Progenitor cell of endocrine pancreas (in vitro differentiated cells): ENCODE measurements around the gene UTF1. TPM values are rescaled to one million over a fixed set of nuclear protein-coding genes. Genes with fewer than 3 reads are reported as not detected.

ENCODE experiments used
- DNase-seq: peaks from one replicate; pipeline ENCODE4 v3.0.0; 2021; ENCODE audit warnings: low spot score; ENCODE audit not compliant: unreplicated experiment
- H3K27ac Mint-ChIP-seq: 2 replicates; pipeline ENCODE4 v1.8.0; 2021; ENCODE audit warnings: mild to moderate bottlenecking, moderate library complexity, mixed read lengths
- H3K27me3 Mint-ChIP-seq: 2 replicates; pipeline ENCODE4 v1.8.0; 2021; ENCODE audit warnings: mixed read lengths
- H3K36me3 Mint-ChIP-seq: 2 replicates; pipeline ENCODE4 v1.8.0; 2022; ENCODE audit warnings: mixed read lengths; ENCODE audit not compliant: insufficient read depth
- H3K4me1 Mint-ChIP-seq: 2 replicates; pipeline ENCODE4 v1.8.0; 2021; ENCODE audit warnings: low read depth, mixed read lengths
- H3K4me3 Mint-ChIP-seq: 2 replicates; pipeline ENCODE4 v1.8.0; 2021; ENCODE audit warnings: low read depth, mild to moderate bottlenecking, moderate library complexity, mixed read lengths
- H3K9me3 Mint-ChIP-seq: 2 replicates; pipeline ENCODE4 v1.8.0; 2021; ENCODE audit warnings: low read depth, mixed read lengths
- CTCF ChIP-seq: fragments of 200-600 bp; sonication (generic); IDR thresholded peaks from one replicate; pipeline ENCODE4 v1.5.0; 2021; ENCODE audit warnings: antibody characterized with exemption, mild to moderate bottlenecking; ENCODE audit not compliant: unreplicated experiment
- microRNA-seq: library from miRNA; unstranded; fragments of <30 nt; microRNA quantifications from one replicate; pipeline ENCODE4 v1.1.0, GENCODE V29; 2020; ENCODE audit warnings: borderline number of aligned reads; ENCODE audit not compliant: unreplicated experiment
- total RNA-seq: library from RNA; stranded (reverse); gene quantifications from 2 replicates; pipeline ENCODE4 v1.2.1, GENCODE V29; 2021

Gene UTF1
- total RNA-seq, 1 donor from 2014 or later: not detected

GRCh38 chr10:133280391-133281059, 50.5 kb downstream of the UTF1 start:
- DNase-seq: no peak
- no peak overlapping the region for H3K4me3 Mint-ChIP-seq
- H3K9me3 Mint-ChIP-seq: no peaks in the 10 kb centered on the region
- H3K4me1 Mint-ChIP-seq: peaks cover 24% of the 10 kb centered on the region
- peaks cover 7% of the 10 kb centered on the region for H3K36me3 Mint-ChIP-seq
- H3K27me3 Mint-ChIP-seq: no peaks in the 10 kb centered on the region
- H3K27ac Mint-ChIP-seq: no peak overlapping the region
- no peak for TF ChIP-seq CTCF

- H3K36me3 Mint-ChIP-seq: peaks cover 13% of the 10 kb centered on the region
- H3K4me1 Mint-ChIP-seq: peaks cover 21% of the 10 kb centered on the region
- H3K9me3 Mint-ChIP-seq: no peaks in the 10 kb centered on the region
- no peaks in the 10 kb centered on the region for H3K27me3 Mint-ChIP-seq
- no peak overlapping the region for H3K27ac Mint-ChIP-seq
- no peak overlapping the region for H3K4me3 Mint-ChIP-seq
- TF ChIP-seq CTCF: no peak
- no peak for DNase-seq
Measured at GRCh38 chr10:133281084-133281483, 51.1 kb downstream of the UTF1 start.

Small RNA genes within 50 kb of the gene (microRNA-seq; reads per million reads assigned to microRNA genes)
- not detected for gene MIR202

Other genes with a start within 250 kb of the UTF1 start
- 1.1 and 1.2 TPM in 2 replicates for gene ADGRA1, start 142.3 kb upstream of the UTF1 start, total RNA-seq
- gene KNDC1, start 70.0 kb upstream of the UTF1 start, total RNA-seq: 11.0 and 14.2 TPM in 2 replicates
- 1.2 TPM in 2 replicates for gene VENTX, start 7.6 kb downstream of the UTF1 start, total RNA-seq
- gene ADAM8, start 46.7 kb downstream of the UTF1 start, total RNA-seq: 13.7 and 16.3 TPM in 2 replicates
- 63.2 and 77.0 TPM in 2 replicates for gene TUBGCP2, start 78.7 kb downstream of the UTF1 start, total RNA-seq
- gene ZNF511, start 78.7 kb downstream of the UTF1 start, total RNA-seq: 54.2 and 56.8 TPM in 2 replicates
- gene CALY, start 106.7 kb downstream of the UTF1 start, total RNA-seq: 2.3 and 2.5 TPM in 2 replicates
- 0.62 TPM in 1 of 2 replicates, not detected in the other for gene PRAP1, start 117.2 kb downstream of the UTF1 start, total RNA-seq
- 14.7 and 16.2 TPM in 2 replicates for gene FUOM, start 127.8 kb downstream of the UTF1 start, total RNA-seq
- gene ECHS1, start 143.1 kb downstream of the UTF1 start, total RNA-seq: 89.7 and 91.4 TPM in 2 replicates
- 11.9 and 14.1 TPM in 2 replicates for gene PAOX, start 149.0 kb downstream of the UTF1 start, total RNA-seq
- 137 and 139 TPM in 2 replicates for gene MTG1, start 163.9 kb downstream of the UTF1 start, total RNA-seq
- 0.12 TPM in 1 of 2 replicates, not detected in the other for gene SPRN, start 194.4 kb downstream of the UTF1 start, total RNA-seq
- gene SCART1, start 223.7 kb downstream of the UTF1 start, total RNA-seq: 1.7 and 3.0 TPM in 2 replicates